ELF-1 (cell line): ENCODE data around the gene NXN.
A peak's percentile ranks its signal among the peaks of the same experiment; 100 is the strongest.
"Not testable (repeated sequence)": the region's sequence is repeated elsewhere in the genome, so short reads cannot be mapped to it uniquely, and the experiment has no call there.

Experiments
- DNase-seq: peaks from one replicate; pipeline ENCODE4 v3.0.0-alpha.2; 2016; ENCODE audit warnings: low read depth, low spot score

The NXN gene

GRCh38 chr17:1006054-1006453, 26.5 kb upstream of the NXN start:
- no peak for DNase-seq

GRCh38 chr17:1005361-1005946, 25.9 kb upstream of the NXN start:
- no peak for DNase-seq

GRCh38 chr17:1004769-1005295, 25.3 kb upstream of the NXN start:
- DNase-seq: peak; percentile 62

GRCh38 chr17:1003972-1004768, 24.6 kb upstream of the NXN start:
- peak; percentile 67 for DNase-seq

GRCh38 chr17:1003633-1003971, 24.0 kb upstream of the NXN start:
- no peak for DNase-seq

- DNase-seq: no peak
These were observed 23.4 kb upstream of the NXN start for GRCh38 chr17:1002771-1003555.

- DNase-seq: no peak
These were observed 22.8 kb upstream of the NXN start for GRCh38 chr17:1002412-1002753.

GRCh38 chr17:1001640-1002411, 22.2 kb upstream of the NXN start:
- DNase-seq: no peak

GRCh38 chr17:1000597-1001461, 21.3 kb upstream of the NXN start:
- DNase-seq: no peak

GRCh38 chr17:998111-998510, 18.5 kb upstream of the NXN start:
- DNase-seq: no peak

GRCh38 chr17:996554-997344, 17.2 kb upstream of the NXN start, which contains the start of gene TIMM22:
TIMM22 (plus strand) TSS chr17:997129; CDS start chr17:997143, 14 bp downstream.
- peak; percentile 100 for DNase-seq

GRCh38 chr17:995324-995723, 15.7 kb upstream of the NXN start:
- DNase-seq: not testable (repeated sequence)

GRCh38 chr17:992933-993332, 13.4 kb upstream of the NXN start:
- DNase-seq: no peak

GRCh38 chr17:988561-988960, 9.0 kb upstream of the NXN start:
- DNase-seq: no peak

- no peak for DNase-seq
These were observed 8.4 kb upstream of the NXN start for GRCh38 chr17:987931-988330.

- DNase-seq: no peak
These were observed 6.8 kb upstream of the NXN start for GRCh38 chr17:986322-986929.

GRCh38 chr17:983921-984320, 4.3 kb upstream of the NXN start:
- no peak for DNase-seq

- DNase-seq: no peak
These were observed 1.7 kb upstream of the NXN start for GRCh38 chr17:981292-981658.
